ENCODE measurements around the gene B4GALT3. TPM values are rescaled to one million over a fixed set of nuclear protein-coding genes. Genes with fewer than 3 reads are reported as not detected.

B4GALT3 gene
- polyA plus RNA-seq, 1 donor from 2014 or later: 43.7 TPM

DNA sequence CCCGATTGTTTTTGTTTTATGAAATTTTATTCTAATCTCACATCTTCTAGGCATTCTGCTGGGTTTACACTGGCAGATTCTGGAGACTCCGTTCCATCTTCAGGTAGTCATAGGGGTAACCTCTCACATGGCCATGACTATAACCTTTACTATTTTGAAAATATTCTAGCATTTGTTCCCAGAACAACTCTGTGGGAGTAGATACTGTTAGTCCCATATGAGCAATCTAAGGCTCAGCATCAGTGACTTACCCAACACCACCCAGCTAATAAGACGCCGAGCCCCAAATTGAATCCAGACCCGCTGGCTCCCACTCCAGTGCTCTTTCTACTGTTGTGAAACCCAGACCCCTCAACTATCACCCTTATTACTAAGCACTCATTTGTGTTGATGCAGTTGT is 11.7 kb upstream of the B4GALT3 start:
- Histone ChIP-seq H3K9ac (ENCODE audit: low read length) (no peak overlapping the region), H3F3A (ENCODE audit: insufficient read depth, low read length, poor library complexity, severe bottlenecking) (no peaks in the 10 kb centered on the region), H3K9me3 (ENCODE audit: low read length) (no peaks in the 10 kb centered on the region), H3K79me2 (replicated peaks; ENCODE audit: insufficient read depth, low read length) (no peaks in the 10 kb centered on the region), H3K27ac (ENCODE audit: low read length) (no peak overlapping the region), H4K20me1 (ENCODE audit: insufficient read depth) (no peaks in the 10 kb centered on the region), H3K36me3 (ENCODE audit: insufficient read depth, low read length) (no peaks in the 10 kb centered on the region), H2AFZ (ENCODE audit: low read depth, low read length) (no peak overlapping the region), H3K4me2 (ENCODE audit: low read length) (no peak overlapping the region), H3K4me3 (ENCODE audit: low read length) (no peak overlapping the region), H3K27me3 (ENCODE audit: insufficient read depth, low read depth, low read length) (no peaks in the 10 kb centered on the region), H3K9me2 (ENCODE audit: insufficient read depth, low read length) (no peaks in the 10 kb centered on the region)
- TF ChIP-seq, protein P1, sequence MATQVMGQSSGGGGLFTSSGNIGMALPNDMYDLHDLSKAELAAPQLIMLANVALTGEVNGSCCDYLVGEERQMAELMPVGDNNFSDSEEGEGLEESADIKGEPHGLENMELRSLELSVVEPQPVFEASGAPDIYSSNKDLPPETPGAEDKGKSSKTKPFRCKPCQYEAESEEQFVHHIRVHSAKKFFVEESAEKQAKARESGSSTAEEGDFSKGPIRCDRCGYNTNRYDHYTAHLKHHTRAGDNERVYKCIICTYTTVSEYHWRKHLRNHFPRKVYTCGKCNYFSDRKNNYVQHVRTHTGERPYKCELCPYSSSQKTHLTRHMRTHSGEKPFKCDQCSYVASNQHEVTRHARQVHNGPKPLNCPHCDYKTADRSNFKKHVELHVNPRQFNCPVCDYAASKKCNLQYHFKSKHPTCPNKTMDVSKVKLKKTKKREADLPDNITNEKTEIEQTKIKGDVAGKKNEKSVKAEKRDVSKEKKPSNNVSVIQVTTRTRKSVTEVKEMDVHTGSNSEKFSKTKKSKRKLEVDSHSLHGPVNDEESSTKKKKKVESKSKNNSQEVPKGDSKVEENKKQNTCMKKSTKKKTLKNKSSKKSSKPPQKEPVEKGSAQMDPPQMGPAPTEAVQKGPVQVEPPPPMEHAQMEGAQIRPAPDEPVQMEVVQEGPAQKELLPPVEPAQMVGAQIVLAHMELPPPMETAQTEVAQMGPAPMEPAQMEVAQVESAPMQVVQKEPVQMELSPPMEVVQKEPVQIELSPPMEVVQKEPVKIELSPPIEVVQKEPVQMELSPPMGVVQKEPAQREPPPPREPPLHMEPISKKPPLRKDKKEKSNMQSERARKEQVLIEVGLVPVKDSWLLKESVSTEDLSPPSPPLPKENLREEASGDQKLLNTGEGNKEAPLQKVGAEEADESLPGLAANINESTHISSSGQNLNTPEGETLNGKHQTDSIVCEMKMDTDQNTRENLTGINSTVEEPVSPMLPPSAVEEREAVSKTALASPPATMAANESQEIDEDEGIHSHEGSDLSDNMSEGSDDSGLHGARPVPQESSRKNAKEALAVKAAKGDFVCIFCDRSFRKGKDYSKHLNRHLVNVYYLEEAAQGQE (IDR thresholded peaks at IDR 0.05; ENCODE audit: borderline replicate concordance): no peak
- TF ChIP-seq EP300 (conservative IDR thresholded peaks at IDR 0.05; ENCODE audit: poor library complexity, severe bottlenecking) (no peak), RAD21 (conservative IDR thresholded peaks at IDR 0.05) (no peak), TAF1 (IDR thresholded peaks at IDR 0.05; ENCODE audit: low read depth) (no peak), MXI1 (conservative IDR thresholded peaks at IDR 0.05; ENCODE audit: poor library complexity, severe bottlenecking) (no peak), SMC3 (conservative IDR thresholded peaks at IDR 0.05; ENCODE audit: poor library complexity) (no peak), POLR2AphosphoS5 (IDR thresholded peaks at IDR 0.05) (no peak), EZH2 (IDR thresholded peaks at IDR 0.05; ENCODE audit: borderline replicate concordance, insufficient read depth, low read length, poor library complexity, severe bottlenecking) (no peak)
- TF ChIP-seq, protein P2, sequence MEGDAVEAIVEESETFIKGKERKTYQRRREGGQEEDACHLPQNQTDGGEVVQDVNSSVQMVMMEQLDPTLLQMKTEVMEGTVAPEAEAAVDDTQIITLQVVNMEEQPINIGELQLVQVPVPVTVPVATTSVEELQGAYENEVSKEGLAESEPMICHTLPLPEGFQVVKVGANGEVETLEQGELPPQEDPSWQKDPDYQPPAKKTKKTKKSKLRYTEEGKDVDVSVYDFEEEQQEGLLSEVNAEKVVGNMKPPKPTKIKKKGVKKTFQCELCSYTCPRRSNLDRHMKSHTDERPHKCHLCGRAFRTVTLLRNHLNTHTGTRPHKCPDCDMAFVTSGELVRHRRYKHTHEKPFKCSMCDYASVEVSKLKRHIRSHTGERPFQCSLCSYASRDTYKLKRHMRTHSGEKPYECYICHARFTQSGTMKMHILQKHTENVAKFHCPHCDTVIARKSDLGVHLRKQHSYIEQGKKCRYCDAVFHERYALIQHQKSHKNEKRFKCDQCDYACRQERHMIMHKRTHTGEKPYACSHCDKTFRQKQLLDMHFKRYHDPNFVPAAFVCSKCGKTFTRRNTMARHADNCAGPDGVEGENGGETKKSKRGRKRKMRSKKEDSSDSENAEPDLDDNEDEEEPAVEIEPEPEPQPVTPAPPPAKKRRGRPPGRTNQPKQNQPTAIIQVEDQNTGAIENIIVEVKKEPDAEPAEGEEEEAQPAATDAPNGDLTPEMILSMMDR (IDR thresholded peaks at IDR 0.05; ENCODE audit: poor library complexity, severe bottlenecking): no peak

DNA sequence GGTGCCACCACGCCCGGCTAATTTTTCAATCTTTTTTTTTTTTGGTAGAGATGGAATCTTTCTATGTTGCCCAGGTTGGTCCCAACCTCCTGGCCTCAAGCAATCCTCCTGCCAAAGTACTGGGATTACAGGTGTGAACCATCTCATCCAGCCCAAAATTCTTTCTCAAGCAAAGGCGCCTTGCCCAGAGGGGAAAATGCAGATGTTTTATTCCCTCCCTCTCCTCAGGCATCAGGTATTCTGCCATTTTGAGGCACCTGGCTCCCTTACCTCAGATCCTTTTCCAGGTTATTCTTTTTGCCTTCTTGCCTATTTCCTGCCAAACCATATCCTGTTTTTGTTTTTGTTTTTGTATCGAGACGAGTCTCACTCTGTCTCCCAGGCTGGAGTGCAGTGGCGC is 11.1 kb upstream of the B4GALT3 start:
- no peak overlapping the region for H3K27ac ChIP-seq (ENCODE audit: low read length)
- no peak overlapping the region for H3K9ac ChIP-seq (ENCODE audit: low read length)
- no peaks in the 10 kb centered on the region for H3K9me3 ChIP-seq (ENCODE audit: low read length)
- H3K27me3 ChIP-seq (ENCODE audit: insufficient read depth, low read depth, low read length): no peaks in the 10 kb centered on the region
- H3F3A ChIP-seq (ENCODE audit: insufficient read depth, low read length, poor library complexity, severe bottlenecking): no peaks in the 10 kb centered on the region
- no peaks in the 10 kb centered on the region for H3K36me3 ChIP-seq (ENCODE audit: insufficient read depth, low read length)
- no peak overlapping the region for H2AFZ ChIP-seq (ENCODE audit: low read depth, low read length)
- no peaks in the 10 kb centered on the region for H3K9me2 ChIP-seq (ENCODE audit: insufficient read depth, low read length)
- TF ChIP-seq TAF1 (IDR thresholded peaks at IDR 0.05; ENCODE audit: low read depth) (no peak), SMC3 (conservative IDR thresholded peaks at IDR 0.05; ENCODE audit: poor library complexity) (no peak), EZH2 (IDR thresholded peaks at IDR 0.05; ENCODE audit: borderline replicate concordance, insufficient read depth, low read length, poor library complexity, severe bottlenecking) (no peak), POLR2AphosphoS5 (IDR thresholded peaks at IDR 0.05) (no peak), MXI1 (conservative IDR thresholded peaks at IDR 0.05; ENCODE audit: poor library complexity, severe bottlenecking) (no peak), RAD21 (conservative IDR thresholded peaks at IDR 0.05) (no peak), EP300 (conservative IDR thresholded peaks at IDR 0.05; ENCODE audit: poor library complexity, severe bottlenecking) (no peak)
- TF ChIP-seq, protein P1 (IDR thresholded peaks at IDR 0.05; ENCODE audit: borderline replicate concordance): no peak
- TF ChIP-seq, protein P2 (IDR thresholded peaks at IDR 0.05; ENCODE audit: poor library complexity, severe bottlenecking): no peak
- no peak overlapping the region for H3K4me2 ChIP-seq (ENCODE audit: low read length)
- no peak overlapping the region for H3K4me3 ChIP-seq (ENCODE audit: low read length)
- H3K79me2 ChIP-seq (replicated peaks; ENCODE audit: insufficient read depth, low read length): no peaks in the 10 kb centered on the region
- no peaks in the 10 kb centered on the region for H4K20me1 ChIP-seq (ENCODE audit: insufficient read depth)
